NOMO-1 treated with dmso at 0.1 percent for 144 hours (cell line): Measurements from ENCODE around the gene NDOR1.
"Not testable (repeated sequence)": the region's sequence is repeated elsewhere in the genome, so short reads cannot be mapped to it uniquely, and the experiment has no call there.

Experiments used
- DNase-seq: peaks from one replicate; lab custom pipeline; 2025; ENCODE audit not compliant: unreplicated experiment; lab: John Stamatoyannopoulos, UW

NDOR1 gene

DNA sequence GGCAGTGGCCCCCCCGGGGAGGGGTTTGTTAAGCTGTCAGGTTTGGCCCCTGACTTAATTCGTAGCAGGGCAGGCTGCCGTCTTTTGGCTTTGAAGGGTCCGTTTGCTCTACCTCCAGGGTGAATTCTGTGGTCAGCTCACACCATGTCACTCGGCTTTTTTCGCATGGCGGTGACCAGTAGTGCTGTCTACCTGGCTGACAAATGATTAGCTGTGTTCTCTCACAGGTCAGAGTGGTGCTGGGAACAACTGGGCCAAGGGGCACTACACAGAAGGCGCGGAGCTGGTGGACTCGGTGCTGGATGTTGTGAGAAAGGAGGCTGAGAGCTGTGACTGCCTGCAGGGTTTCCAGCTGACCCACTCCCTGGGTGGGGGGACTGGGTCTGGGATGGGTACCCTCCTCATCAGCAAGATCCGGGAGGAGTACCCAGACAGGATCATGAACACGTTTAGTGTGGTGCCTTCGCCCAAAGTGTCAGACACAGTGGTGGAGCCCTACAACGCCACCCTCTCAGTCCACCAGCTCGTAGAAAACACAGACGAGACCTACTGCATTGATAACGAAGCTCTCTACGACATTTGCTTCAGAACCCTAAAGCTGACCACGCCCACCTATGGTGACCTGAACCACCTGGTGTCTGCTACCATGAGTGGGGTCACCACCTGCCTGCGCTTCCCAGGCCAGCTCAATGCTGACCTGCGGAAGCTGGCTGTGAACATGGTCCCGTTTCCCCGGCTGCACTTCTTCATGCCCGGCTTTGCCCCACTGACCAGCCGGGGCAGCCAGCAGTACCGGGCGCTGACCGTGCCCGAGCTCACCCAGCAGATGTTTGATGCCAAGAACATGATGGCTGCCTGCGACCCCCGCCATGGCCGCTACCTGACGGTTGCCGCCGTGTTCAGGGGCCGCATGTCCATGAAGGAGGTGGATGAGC, 37.0 kb downstream of the NDOR1 start:
- no peak for DNase-seq

DNA sequence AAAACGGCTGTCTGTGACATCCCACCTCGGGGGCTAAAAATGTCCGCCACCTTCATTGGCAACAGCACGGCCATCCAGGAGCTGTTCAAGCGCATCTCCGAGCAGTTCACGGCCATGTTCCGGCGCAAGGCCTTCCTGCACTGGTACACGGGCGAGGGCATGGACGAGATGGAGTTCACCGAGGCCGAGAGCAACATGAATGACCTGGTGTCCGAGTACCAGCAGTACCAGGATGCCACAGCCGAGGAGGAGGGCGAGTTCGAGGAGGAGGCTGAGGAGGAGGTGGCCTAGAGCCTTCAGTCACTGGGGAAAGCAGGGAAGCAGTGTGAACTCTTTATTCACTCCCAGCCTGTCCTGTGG, 37.7 kb downstream of the NDOR1 start:
- DNase-seq = not testable (repeated sequence)

DNA sequence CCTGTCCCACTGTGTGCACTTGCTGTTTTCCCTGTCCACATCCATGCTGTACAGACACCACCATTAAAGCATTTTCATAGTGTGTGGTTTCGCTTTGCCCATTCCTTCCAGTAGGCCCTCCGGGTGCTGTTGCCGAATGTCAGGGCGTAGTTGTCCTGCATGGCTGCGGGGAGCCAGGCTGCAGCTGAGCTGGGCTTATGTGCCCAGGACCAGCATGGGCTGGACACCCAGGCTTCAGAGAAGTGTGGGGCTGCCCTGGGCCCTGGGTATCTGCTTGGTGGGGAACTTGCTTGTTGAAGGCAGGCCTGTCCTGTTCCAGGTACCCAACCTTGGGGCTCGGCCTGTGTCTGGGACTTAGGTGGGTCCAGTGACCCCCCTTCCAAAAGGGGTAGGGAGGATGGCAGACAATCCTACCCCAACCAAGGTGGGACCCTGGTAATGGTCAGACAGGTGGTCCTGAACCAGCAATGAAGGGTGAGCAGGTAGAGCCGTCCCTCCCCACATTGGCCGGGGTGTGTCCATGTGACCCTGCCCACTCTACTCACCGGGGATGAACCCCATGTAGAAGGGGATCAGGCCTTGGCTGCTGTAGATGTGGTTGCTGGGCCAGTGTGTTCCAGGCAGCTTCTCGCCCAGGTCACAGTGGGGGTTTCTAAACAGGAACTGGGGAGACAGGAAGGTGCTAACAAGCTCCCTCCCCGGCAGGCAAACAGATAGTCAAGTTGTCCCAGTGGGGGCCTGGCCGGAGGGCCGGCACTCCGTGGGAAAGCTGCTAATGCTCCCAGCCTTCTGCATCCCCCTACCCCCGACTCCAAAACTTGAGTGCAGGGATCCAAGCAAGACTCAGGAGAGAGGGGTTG, 38.4 kb downstream of the NDOR1 start:
- no peak for DNase-seq

DNA sequence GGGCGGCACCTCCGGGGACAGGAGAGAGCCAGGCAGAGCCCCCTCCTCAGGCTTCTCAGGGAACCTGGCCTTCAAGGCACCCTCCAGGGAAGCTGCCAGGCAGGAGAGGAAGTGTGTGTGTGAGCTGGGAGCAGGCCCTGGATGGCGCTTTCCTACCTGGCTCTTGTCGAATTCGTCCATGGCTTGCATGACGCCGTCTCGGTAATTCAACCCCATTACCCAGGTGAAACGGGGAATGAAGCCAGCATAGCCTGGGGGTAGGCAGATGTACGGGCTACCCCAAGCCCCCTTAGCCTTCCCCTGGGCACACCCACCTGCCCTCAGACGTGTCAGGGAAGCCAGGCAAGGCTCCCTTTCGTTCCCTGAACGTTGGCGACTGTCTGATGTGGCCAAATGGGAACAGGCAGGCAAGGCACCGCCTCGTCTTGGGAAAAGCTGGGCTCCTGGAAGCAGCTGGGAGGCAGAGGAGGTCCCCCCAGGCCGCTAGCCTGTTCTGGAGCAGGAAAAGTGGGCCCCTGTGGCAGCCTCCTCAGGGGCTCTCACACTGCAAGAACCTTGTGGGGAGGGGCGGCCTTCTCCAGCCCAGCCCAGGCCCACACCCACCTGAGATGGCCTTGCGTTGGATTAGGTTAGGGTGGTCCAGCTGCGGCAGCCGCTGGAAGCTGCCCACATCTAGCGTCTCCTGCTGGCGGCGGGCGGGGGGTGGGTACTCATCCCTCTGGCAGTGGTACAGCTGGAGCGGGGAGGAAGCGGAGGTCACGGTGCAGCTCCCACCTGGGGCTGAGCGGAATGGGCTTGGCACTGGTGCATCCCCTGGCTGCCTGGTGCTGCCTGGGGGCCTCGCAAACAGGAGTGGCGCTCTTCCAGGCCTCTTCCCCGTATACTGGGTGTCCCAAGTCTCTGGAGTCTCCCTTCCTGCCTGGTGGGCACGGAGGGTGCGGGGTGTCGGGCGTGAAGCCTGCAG, 39.3 kb downstream of the NDOR1 start:
- DNase-seq = no peak

DNA sequence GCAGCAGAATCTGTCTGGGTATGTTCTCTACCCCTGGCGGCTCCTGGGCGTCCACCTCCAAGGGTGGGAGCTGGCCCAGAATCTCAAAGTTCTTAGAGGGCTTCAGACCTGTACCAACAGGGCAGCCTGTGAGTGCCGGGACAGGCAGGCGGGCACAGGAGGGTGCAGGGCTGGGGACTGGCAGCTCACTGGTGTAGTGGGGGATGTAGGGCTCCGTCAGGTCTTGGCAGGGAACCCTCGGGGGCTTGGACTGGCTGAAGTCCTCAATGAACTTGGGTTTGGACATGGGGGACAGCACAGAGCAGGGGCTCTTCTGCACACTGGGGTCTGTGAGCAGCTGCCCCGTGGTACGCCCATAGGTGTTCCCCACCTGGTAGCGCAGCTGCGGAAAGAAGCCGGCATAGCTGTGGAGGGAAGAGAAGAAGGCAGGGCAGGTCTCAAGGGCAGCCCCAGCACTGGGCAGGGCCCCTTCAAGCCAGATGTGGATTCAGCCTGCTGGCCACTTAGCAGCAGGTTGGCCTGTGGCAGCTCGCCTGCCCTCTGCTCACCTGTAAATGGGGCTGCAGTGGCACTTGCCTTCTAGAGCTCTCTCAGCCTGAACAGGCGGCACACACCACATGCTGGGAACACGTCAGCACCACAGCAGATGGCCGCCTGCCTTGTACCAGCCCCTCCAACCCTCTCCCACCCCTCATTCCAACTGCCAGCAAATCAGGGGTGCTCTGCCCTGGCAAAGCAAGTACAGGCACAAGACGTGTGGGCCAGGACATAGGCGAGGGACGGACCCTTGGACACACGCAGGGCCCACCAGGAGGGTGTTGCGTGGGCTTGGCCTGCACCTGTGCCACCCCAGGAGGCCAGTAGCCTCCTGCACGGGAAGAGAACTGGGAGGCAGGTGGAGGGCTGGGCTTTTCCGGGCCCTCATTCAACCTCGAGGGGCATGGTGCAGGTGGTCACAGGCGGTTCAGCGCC, 40.2 kb downstream of the NDOR1 start:
- no peak for DNase-seq

DNA sequence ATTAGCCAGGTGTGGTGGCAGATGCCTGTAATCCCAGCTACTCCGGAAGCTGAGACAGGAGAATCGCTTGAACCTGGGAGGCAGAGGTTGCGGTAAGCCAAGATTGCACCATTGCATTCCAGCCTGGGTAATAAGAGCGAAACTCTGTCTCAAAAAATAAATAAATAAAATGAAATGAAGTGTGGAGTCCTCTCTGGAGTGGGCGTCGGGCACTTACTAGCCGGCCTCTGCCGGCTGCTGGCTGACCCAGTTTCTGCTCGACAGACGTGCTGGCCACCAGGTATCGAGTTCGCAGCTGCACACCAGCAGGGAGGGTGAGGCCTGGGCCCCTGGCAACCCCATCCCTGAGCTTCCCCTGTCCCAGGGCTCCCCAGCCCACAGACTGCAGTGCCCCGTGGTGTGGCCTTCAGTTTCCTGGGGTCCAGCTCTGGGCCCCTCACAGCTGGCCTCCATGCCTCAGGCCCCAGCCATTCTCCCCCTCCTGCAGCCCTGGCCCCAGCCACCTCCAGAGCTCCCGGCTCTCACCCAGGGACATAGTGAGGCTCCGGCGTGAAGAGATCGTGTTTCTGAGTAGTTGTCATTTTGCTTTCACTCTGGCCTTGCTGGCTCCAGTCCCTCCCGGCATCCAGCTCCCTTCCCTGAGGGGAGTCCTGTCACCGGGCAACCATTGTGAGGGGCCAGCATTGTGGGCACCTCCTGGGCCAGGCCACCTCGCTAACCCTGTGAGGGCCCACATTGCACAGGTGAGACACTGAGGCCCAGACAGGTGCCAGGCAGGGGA, 41.8 kb downstream of the NDOR1 start:
- DNase-seq = no peak

DNA sequence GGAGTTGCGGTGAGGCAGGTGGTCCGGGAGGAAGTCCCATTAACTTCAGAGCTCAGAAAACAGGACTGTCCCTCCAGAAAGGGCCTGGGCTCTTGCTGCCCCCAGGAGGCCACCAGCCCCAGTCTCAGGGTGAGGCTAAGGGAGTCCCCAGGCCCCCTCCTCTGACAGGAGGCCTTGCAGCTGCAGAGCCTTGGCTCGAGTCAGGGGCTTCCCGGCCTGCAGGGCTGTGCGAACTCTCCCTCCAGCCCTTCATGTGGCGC, 42.3 kb downstream of the NDOR1 start:
- no peak for DNase-seq

DNA sequence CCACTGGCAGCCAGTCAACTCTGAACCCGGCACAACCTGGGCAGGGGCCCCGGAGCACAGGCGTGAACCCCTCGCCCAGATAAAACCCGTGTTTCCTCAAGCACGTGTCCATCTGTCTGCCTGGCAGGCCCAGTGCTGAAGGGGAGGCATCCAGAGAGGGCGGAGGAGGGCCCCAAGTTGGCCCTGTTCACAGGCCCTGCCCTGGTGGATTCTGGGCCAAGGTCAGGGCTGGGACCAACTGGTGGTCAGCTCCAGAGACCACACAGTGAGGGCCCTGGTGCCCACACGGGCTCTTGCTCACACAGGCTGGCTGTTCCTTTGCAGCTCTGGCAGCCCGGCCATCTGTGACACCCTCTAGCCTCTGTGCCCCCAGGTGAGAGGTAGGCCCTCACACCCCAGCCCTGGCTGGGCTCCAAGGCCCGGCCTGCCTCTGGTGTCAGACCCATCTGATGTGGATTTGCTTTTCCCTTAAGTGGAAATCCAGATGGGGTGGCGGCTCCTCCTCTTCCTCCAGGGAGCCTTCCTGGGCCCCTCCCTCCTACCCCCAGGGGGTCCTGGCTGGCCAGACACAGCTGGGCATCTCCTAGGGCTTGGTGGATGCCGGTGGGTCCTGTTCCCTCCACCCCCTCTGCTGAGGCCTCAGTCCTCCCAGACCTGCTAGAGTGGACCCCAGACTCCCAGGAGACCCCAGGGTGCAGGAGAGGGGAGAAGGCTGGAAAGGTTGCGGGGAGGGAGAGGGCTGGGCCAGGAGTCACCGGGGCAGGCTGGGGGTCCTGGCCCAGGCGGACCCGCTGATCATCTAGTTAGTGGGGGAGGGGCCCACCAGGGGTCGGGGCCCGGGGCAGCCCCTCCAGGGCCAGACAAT, 45.1 kb downstream of the NDOR1 start:
- no peak for DNase-seq

DNA sequence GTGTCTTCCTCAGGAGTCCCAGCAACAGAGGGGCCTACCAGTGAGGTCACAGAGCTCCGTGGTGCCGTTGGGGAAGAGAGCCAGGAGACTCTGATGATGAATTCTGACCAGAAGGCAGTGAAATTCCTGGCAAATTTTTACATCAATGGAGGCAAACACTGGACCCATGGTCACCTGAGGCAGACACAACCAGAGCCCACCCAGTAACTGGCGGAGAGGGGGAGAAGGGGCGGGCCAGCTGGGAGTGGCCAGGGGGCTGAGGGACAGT, 45.6 kb downstream of the NDOR1 start, which contains the start of gene STPG3:
Gene STPG3, plus strand, starts transcription at position 93 of the 268 bp plus-strand sequence. Its CDS starts 1 bp downstream, at position 94.
- no peak for DNase-seq

DNA sequence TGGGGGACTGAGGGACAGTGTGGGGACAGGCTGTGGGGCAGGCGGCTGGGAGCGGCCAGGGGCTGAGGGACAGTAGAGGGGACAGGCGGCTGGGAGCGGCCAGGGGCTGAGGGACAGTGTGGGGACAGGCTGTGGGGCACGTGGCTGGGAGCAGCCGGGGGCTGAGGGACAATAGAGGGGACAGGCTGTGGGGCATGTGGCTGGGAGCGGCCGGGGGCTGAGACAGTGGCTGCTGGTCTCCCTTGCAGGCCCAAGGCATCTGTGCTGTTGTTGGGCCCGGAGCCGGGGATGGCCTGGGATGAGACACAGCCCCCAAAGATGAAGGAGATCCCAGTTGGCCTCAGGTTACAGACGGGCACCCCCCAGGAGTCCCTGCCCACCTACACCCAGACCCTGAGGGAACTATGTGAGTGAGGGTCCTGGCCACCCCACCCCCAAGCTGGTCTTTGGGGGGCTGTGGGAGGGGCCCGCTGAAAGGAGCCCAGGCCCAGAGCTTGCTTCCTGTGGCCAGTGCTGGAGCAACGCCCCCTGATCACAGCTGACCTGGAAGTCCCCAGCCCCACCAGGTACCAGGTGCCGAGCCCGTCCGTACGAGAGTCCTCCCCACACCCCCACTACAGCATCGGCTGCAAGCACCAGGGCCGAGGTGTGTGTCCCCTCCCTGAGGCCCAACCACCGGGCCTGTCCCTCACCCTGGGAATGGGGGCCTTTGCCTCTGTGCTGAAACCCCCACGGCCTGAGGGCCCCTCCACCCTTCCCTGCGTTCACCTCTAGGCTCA, 46.2 kb downstream of the NDOR1 start:
- no peak for DNase-seq

DNA sequence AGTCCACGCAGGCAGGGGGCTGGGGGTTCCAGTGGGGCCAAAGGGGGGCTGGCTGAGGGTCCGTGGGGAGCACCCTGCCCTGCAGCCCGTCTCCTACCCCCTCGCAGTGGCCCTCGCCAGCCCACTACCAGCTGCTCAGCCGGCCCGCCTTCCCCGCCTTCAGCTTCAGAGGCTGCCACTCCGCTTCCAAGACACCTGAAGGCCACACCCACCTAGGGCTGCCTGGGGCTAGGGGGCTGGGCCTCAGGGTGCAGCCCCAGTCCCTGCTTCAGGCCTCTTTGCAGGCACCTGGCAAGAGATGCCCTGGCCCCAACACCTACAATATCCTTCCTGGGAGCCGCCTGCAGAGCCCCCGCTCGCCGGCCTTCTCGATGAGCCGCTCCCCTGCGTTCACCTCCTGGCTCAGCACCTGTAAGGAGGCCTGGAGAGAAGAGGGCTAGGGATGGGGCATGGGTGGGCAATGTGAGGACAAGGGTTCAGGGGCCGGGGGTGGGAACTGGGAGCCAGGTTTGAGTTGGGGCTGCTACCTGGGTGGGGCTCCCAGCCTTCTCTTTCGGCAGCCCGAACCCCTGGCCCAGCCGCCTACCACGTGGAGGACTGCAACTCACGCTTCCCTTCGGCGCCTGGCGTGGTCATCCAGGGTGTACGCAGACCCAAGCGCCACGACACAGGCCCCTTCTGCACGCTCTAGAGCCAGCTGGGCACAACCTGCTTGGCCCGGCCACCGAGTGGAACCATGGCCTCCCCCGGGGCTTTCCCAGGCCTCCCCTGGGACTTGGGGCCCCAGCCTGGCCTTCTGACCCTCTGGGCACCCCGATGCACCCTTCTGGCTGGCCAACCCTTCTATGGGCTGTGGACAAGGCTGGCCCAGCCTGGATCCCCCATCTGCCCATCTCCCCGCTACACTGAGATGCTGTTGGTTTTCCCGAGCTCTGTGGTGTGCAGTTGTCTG, 47.3 kb downstream of the NDOR1 start:
- DNase-seq = no peak

DNA sequence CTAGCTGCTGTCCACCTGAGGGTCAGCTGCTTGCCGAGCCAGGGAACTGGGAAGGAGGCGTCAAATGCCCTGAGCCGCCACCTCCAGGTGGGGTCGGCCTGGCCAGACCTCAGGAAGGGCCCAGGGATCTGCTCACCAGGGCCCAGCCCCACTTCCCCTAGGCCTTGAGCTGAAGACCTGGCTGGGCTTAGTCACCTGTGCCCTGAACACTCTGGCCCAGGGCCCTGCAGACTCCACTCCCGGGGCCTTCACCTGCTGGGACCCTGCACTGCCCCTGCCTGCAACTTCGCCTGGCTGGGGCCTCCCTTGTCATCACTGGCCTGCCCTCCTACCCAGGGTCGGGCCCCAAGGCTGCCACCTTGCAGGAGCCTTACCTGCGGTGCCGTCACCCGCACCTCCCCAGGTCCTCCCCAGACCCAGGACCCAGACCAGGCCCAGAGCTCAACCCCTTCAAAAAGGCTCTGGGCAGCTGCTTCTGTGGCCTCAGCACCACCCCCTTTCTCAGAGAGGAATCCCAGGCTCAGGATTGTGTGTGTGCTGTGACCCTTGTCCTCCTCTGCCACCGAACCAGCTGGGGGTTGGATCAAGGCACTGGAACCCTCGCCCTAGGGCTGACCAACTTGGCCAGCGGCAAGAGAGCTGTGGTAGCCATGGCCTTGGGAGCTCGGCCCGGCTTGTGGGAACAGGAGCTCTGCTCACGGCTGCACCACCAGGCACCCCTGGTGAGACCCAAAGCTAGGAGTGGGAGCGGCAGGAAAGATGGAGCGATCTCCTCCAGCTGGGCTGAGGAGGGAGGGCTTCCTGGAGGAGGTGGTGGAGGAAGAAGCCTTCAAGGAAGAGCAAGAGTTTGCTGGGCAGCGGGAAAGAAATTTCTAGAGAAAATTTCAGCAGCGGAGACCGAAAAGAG, 48.5 kb downstream of the NDOR1 start:
- no peak for DNase-seq

DNA sequence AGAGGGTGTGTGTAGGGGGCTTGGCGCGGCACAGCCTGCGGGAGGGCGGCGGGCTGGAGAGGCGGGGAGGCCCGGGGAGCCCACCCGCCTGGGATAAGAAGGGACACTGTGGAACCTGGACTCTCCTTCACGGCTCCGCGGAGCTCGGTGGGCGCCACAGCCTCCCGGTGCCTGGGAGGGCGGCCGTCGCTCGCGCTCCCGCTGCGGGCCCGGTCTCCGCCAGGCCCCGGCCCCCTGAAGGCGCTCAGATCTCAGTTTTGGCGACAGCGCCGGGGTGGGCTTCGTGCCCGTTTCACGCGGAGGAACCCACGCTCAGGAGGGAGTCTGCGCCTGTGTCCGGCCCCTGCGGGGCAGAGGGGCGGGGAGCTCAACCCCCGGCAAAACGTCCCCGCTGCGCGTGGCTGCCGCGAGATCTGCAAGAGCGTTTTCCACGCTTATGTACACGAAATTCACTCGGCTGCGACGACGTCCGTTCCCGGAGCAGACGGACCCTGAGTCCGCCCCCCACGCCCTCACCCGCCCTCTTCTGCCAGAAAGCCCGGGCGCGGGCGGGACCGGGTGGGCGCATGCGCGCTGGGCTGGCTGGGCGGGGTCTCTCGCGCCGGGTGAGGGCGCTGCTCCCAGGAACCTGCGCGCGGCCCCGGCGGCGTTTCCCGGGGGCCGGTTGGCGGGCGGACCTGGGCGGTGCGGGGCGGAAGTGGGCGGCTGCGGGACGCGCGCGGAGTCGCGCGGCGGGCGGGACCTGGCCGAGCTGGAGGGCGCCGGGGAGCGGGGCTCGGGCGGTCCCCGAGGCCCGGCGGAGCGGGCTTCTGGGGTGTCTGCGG, 49.3 kb downstream of the NDOR1 start, which contains the start of gene NELFB:
Gene NELFB, plus strand, starts transcription at position 704 of the 824 bp plus-strand sequence.
- peak; percentile 90 for DNase-seq

DNA sequence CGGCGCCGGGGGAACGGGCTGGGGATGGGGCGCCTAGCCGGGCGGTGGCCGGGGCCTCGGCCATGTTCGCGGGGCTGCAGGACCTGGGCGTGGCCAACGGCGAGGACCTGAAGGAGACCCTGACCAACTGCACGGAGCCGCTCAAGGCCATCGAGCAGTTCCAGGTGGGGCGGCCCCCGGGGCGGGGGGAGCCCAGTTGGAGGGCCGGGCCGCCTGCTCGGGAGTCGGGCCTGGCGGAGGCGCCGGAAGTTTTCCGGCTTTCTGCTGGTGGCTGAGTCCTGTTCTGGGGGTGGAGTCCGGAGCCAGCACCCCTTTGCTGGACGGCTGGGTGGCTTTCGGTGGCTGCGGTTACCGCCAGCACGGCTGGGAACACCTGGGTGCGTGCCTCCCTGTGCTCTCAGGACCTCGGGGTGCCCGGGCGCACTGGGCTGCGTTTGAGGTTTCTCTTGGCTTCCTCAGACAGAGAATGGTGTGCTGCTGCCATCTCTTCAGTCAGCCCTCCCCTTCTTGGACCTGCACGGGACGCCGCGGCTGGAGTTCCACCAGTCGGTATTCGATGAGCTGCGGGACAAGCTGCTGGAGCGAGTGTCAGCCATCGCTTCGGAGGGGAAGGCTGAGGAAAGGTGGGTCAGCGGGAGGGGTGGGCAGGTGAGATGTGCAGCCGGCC, 50.1 kb downstream of the NDOR1 start:
- DNase-seq = no peak
